Measurements from ENCODE around the gene ANKS6. TPM values are rescaled to one million over a fixed set of nuclear protein-coding genes. Genes with fewer than 3 reads are reported as not detected.

Gene ANKS6
- total RNA-seq, 3 donors from 2014 or later = 5.6 to 23.3 (median 17.3) TPM

DNA sequence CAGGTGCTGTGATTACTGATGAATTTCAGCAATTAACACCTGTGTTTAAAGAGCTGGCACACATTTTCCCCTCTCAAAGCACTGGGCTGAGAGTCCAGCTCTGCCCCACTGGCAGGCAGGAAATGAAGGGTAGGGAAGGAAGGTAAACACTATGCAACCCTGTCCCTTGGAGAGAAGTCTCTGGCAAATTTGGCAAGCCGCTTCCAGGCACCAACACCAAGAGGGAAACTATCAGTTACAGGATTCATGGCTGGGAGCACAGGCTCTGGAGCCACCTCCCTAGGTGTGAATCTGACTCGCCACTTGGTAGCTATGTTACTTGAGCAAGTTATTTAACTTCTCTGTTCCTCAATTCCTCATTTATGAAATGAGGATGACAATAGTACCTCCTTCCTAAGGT is 3.3 kb downstream of the ANKS6 start:
- Histone ChIP-seq H3K9me3 (no peaks in the 10 kb centered on the region), H3K4me1 (no peaks in the 10 kb centered on the region), H3K27ac (no peak overlapping the region), H3K27me3 (peaks cover 0 to 4% of the 10 kb centered on the region in 2 donors), H3K36me3 (no peaks in the 10 kb centered on the region), H3K4me3 (no peak overlapping the region)
- no peak for TF ChIP-seq POLR2AphosphoS5 (IDR thresholded peaks at IDR 0.05)
- no peak for TF ChIP-seq POLR2A (IDR thresholded peaks at IDR 0.05)
- TF ChIP-seq, protein P1, sequence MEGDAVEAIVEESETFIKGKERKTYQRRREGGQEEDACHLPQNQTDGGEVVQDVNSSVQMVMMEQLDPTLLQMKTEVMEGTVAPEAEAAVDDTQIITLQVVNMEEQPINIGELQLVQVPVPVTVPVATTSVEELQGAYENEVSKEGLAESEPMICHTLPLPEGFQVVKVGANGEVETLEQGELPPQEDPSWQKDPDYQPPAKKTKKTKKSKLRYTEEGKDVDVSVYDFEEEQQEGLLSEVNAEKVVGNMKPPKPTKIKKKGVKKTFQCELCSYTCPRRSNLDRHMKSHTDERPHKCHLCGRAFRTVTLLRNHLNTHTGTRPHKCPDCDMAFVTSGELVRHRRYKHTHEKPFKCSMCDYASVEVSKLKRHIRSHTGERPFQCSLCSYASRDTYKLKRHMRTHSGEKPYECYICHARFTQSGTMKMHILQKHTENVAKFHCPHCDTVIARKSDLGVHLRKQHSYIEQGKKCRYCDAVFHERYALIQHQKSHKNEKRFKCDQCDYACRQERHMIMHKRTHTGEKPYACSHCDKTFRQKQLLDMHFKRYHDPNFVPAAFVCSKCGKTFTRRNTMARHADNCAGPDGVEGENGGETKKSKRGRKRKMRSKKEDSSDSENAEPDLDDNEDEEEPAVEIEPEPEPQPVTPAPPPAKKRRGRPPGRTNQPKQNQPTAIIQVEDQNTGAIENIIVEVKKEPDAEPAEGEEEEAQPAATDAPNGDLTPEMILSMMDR (IDR thresholded peaks at IDR 0.05) = no peak
- intact Hi-C loops (cut with DNase I; ENCODE audit: low total_unique reads) = no loop called here
- peak in 1 of 2 donors; percentile 2 for DNase-seq (ENCODE audit: low spot score in 2 of 2)

DNA sequence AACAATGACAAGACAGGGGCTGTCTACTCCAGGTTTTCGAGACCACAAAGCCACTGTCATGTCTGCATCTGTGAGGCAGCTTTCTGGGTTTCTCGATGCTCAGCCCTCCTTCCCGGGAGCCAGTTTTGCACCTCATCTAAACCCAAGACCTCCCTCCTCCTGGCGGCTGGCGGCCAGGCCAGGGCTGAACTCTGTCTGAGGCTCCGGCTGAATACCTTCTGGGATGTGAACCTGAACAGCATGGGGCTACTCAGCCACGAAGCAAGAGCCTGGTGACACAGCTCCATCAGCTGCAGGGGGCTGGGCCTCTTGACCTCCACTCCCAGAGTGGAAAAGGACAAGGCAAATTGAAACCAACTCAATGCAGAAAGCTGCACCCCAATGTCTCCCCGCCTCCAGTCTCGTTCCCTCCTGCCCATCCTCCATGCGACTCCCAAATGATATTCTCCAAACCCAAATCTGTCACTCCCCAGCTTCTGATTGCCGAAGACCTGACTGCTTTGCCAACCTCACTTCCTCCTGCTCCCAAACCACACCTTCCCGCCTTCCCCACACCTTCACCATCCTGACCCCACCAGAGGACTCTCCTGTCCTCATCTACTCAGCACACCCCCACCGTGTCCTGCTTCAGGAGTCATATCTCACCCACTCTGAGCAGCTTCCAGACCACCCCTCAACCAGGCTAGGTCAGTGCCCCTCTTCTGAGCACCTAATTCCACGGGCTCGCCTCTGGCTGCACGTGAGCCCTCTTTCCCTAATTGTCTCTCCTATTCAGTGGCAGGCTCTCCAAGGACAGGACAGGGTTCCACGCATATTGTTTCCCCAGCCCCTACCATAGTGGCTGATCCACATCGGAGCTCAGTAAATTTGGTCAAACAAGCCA is 4.5 kb downstream of the ANKS6 start:
- Histone ChIP-seq H3K27me3 (peaks cover 0 to 3% of the 10 kb centered on the region in 2 donors), H3K36me3 (no peaks in the 10 kb centered on the region), H3K9me3 (no peaks in the 10 kb centered on the region), H3K4me3 (no peak overlapping the region), H3K4me1 (no peaks in the 10 kb centered on the region), H3K27ac (no peak overlapping the region)
- intact Hi-C loops (cut with DNase I; ENCODE audit: low total_unique reads) = no loop called here
- DNase-seq (ENCODE audit: low spot score in 2 of 2) = no peak
- TF ChIP-seq POLR2A (IDR thresholded peaks at IDR 0.05) (no peak), POLR2AphosphoS5 (IDR thresholded peaks at IDR 0.05) (no peak)
- TF ChIP-seq, protein P1 (IDR thresholded peaks at IDR 0.05) = no peak

DNA sequence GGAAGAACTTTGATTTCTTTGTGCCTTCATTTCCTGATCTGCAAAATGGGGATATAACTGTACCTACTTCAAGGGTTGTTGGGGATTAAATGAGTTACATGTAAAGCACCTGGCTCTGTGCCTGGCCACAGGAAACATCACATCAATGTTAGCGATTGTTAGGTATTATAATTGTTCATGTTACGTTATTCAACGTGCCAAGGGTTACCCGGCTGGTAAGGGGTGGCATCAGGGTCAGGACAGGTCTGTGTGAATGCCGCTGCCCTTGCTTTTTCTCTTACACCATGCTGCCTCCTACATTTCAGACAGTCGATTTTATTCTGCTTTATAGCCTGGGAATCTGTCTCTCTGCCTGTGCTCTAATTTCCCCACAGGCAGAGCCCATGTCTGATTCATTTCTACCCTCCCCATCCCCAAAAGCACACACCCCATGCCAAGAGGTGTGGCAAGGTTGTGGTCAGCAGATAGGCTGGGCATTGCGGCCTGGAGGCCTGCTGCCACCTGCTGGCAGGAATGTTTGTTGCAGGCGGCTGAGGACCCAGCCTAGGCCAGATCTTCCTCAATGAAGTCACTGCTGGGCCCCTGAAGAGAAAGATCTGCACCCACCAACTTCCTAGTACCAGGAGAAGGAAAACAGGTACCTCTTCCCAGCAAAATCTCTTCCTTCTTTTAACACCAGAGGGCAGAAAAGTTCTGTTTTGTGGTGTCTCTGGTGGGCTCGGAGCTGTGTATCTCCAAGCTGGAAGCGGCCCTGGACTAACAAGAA is 5.3 kb downstream of the ANKS6 start:
- Histone ChIP-seq H3K4me1 (no peaks in the 10 kb centered on the region), H3K4me3 (no peak overlapping the region), H3K27ac (no peak overlapping the region), H3K27me3 (no peaks in the 10 kb centered on the region), H3K36me3 (no peaks in the 10 kb centered on the region), H3K9me3 (no peaks in the 10 kb centered on the region)
- intact Hi-C loops (cut with DNase I; ENCODE audit: low total_unique reads) = no loop called here
- peak; percentile 71 to 77 for DNase-seq (ENCODE audit: low spot score in 2 of 2)
- TF ChIP-seq, protein P1 (IDR thresholded peaks at IDR 0.05) = peak; percentile 96 to 99 (median 99)
- TF ChIP-seq POLR2A (IDR thresholded peaks at IDR 0.05) (no peak), POLR2AphosphoS5 (IDR thresholded peaks at IDR 0.05) (peak; percentile 56 to 97 (median 68))

DNA sequence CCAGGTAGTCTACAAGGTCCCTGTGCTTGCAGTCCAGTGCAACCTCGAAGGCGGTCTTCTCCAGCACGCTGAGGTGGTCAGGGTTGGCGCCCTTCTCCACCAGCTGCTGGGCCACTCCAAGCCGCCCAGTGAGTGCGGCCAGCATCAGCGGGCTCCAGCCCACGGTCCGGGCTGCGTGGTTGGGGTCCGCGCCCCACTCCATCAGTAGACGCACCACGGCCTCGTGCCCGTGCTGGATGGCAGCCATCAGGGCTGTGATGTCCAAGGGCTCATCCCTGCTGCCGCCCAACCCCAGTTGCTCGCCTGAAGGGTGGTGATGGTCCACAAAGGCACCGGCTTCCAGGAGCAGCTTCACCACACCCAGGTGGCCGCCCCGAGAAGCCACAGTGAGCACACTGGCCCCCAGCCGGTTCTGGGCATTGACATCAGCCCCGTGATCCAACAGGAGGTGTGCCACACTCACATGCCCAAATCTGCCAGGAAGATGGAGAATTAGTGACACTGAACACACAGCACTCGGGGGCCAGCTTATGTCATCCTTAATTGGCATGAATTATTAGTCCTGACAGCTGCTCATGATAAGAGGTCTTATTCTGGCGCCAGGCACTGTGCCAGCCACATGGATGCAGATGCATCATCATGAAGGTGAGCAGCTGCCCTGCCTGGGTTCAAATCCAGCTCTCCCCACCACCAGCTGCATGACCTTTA is 6.1 kb downstream of the ANKS6 start:
- TF ChIP-seq POLR2AphosphoS5 (IDR thresholded peaks at IDR 0.05) (no peak), POLR2A (IDR thresholded peaks at IDR 0.05) (no peak)
- TF ChIP-seq, protein P1 (IDR thresholded peaks at IDR 0.05) = no peak
- no peak for DNase-seq (ENCODE audit: low spot score in 2 of 2)
- H3K9me3 ChIP-seq = no peaks in the 10 kb centered on the region
- H3K4me3 ChIP-seq = no peak overlapping the region
- H3K27ac ChIP-seq = no peak overlapping the region
- H3K36me3 ChIP-seq = no peaks in the 10 kb centered on the region
- intact Hi-C loops (cut with DNase I; ENCODE audit: low total_unique reads) = no loop called here
- no peaks in the 10 kb centered on the region for H3K27me3 ChIP-seq
- H3K4me1 ChIP-seq = no peaks in the 10 kb centered on the region

Data from breast epithelium (tissue), 4 donors.